Measurements from ENCODE around the gene TCIRG1.

DNA sequence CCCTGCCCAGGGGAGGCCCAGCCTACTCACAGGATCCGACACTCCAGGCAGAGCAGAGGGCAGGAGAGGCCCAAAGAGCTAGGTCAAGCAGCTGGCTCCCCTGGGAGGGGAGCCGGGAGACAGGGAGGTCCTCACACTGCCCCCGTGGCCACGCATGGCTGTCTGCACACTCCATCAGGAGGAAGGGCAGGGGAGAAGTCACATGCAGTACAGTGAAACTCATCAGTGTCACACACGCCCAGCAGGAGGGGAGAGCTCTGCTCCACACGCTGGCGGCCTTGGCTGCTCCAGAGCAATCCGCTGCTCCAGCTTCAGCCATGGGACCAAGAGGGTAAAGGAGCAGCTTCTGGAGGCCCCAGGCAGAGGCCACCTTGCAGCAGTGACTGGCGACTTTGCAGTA, 14.3 kb downstream of the TCIRG1 start:
- TF ChIP-seq, protein P1, sequence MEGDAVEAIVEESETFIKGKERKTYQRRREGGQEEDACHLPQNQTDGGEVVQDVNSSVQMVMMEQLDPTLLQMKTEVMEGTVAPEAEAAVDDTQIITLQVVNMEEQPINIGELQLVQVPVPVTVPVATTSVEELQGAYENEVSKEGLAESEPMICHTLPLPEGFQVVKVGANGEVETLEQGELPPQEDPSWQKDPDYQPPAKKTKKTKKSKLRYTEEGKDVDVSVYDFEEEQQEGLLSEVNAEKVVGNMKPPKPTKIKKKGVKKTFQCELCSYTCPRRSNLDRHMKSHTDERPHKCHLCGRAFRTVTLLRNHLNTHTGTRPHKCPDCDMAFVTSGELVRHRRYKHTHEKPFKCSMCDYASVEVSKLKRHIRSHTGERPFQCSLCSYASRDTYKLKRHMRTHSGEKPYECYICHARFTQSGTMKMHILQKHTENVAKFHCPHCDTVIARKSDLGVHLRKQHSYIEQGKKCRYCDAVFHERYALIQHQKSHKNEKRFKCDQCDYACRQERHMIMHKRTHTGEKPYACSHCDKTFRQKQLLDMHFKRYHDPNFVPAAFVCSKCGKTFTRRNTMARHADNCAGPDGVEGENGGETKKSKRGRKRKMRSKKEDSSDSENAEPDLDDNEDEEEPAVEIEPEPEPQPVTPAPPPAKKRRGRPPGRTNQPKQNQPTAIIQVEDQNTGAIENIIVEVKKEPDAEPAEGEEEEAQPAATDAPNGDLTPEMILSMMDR (IDR thresholded peaks at IDR 0.05): no peak
- TF ChIP-seq POLR2A (IDR thresholded peaks at IDR 0.05): no peak

Measured in lower leg skin (tissue), 3 donors.